K562 (cell line): ENCODE data around the gene BRINP2.

ENCODE experiments used
- ETS1 ChIP-seq: conservative IDR thresholded peaks from 2 replicates; pipeline ENCODE4 v1.6.1; 2011; ENCODE audit warnings: low read depth, mild to moderate bottlenecking, low read length; ENCODE audit not compliant: control insufficient read depth
- POLR2A ChIP-seq: fragments of 450-650 bp; conservative IDR thresholded peaks from 2 replicates; pipeline ENCODE4 v1.6.1; 2016
- PYGO2 ChIP-seq: fragments of 450-650 bp; IDR thresholded peaks from 2 replicates; pipeline ENCODE4 v1.6.1; 2016; ENCODE audit warnings: mild to moderate bottlenecking, missing genetic modification characterization, moderate library complexity, missing compliant biosample characterization
- ZC3H4 ChIP-seq: sonication (generic); formaldehyde crosslinking; IDR thresholded peaks from 2 replicates; pipeline ENCODE4 v1.9.0; 2021; ENCODE audit warnings: missing genetic modification reagents, borderline replicate concordance
- ZKSCAN1 ChIP-seq: fragments of 150-350 bp; IDR thresholded peaks from 2 replicates; pipeline ENCODE4 v1.6.1; 2016; ENCODE audit warnings: low read depth, low read length
- ZNF398 ChIP-seq: fragments of 250-450 bp; sonication (Bioruptor Pico); IDR thresholded peaks from 2 replicates; pipeline ENCODE4 v1.8.0; 2021; ENCODE audit warnings: moderate library complexity, mild to moderate bottlenecking, inconsistent platforms
- TF ChIP-seq, protein P1 (sequence below): sonication (generic); formaldehyde crosslinking; IDR thresholded peaks from 2 replicates; pipeline ENCODE4 v1.8.0; 2022; ENCODE audit warnings: mild to moderate bottlenecking, low read depth, missing genetic modification reagents
- TF ChIP-seq, protein P2 (sequence below): IDR thresholded peaks from 2 replicates; pipeline ENCODE4 v1.6.1; 2012; ENCODE audit warnings: low read depth, low read length, improper control_type of control experiment, borderline replicate concordance

DNA sequence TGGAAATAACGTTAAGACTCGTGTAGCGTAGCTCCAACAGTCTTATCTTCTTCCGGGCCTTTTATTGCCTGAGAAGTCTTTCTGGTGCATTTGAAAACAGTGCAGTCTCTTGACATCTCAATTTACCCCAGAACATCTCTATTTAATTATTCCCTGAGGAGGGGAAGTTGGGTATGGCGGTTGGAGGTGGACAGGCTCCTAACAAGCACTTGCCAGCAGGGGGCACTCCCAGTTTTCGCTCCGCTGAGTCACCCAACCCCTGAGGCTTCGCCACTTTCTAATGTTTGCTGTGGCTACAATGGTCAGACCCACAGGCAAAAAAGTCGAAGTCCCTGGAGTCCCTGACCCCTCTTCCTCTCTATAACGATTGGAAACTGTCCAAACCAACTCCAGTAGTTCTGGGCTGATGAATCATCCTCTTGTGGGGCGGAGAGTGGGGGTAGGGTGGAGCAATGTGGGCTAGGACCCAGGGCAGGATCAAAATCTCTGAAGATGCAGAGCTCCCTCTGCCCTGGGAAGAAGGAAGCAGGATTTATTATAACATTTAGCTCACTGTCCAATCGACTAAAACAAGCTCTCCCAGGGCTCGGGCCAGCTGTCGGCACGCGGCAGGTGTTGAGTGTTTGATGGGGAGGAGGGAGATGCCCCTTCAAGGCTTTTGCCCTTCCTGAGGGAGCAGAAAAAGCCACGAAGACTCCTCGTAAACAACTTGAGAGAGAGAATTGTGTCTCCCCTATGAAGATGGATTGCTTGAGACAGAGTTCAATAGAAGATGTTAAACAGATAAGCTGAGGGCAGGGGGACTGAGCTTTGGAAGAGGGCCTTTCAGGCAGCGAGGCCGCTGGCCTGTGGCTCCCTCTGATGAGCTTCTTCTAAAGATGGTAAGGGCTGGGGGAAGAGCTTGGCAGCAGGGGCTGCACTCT lies 85.7 kb downstream of the BRINP2 start:
- TF ChIP-seq, protein P1, sequence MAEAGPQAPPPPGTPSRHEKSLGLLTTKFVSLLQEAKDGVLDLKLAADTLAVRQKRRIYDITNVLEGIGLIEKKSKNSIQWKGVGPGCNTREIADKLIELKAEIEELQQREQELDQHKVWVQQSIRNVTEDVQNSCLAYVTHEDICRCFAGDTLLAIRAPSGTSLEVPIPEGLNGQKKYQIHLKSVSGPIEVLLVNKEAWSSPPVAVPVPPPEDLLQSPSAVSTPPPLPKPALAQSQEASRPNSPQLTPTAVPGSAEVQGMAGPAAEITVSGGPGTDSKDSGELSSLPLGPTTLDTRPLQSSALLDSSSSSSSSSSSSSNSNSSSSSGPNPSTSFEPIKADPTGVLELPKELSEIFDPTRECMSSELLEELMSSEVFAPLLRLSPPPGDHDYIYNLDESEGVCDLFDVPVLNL (CRISPR knock-in tag), result no peak
- TF ChIP-seq POLR2A, result no peak
- no peak for TF ChIP-seq ZNF398 (CRISPR knock-in tag)
- TF ChIP-seq, protein P2, sequence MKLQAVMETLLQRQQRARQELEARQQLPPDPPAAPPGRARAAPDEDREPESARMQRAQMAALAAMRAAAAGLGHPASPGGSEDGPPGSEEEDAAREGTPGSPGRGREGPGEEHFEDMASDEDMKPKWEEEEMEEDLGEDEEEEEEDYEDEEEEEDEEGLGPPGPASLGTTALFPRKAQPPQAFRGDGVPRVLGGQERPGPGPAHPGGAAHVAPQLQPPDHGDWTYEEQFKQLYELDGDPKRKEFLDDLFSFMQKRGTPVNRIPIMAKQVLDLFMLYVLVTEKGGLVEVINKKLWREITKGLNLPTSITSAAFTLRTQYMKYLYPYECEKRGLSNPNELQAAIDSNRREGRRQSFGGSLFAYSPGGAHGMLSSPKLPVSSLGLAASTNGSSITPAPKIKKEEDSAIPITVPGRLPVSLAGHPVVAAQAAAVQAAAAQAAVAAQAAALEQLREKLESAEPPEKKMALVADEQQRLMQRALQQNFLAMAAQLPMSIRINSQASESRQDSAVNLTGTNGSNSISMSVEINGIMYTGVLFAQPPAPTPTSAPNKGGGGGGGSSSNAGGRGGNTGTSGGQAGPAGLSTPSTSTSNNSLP, result no peak
- TF ChIP-seq ZC3H4, result no peak
- no peak for TF ChIP-seq ETS1
- no peak for TF ChIP-seq PYGO2 (tag)
- TF ChIP-seq ZKSCAN1, result no peak
